Gastroesophageal sphincter (tissue), 3 donors: Measurements from ENCODE around the gene SLC9A1.

Source experiments
- CTCF ChIP-seq, 4 experiments: fragments of 200-600 bp in 2 of 4; fragments of 450-650 bp in 2 of 4; sonication (generic) in 1 of 4; IDR thresholded peaks; one replicate each; pipeline ENCODE4 v1.5.1; 2017 to 2019; ENCODE audit warnings: antibody characterized with exemption in 4 of 4, mild to moderate bottlenecking in 2 of 4, moderate library complexity in 2 of 4
- EP300 ChIP-seq: sonication (generic); formaldehyde crosslinking; IDR thresholded peaks from one replicate; pipeline ENCODE4 v1.6.1; 2017; ENCODE audit warnings: antibody characterized with exemption, mild to moderate bottlenecking
- POLR2A ChIP-seq, 2 donors: fragments of 450-650 bp; IDR thresholded peaks; one replicate each; pipeline ENCODE4 v1.6.1; 2017; ENCODE audit warnings: antibody characterized with exemption in 2 of 2, mild to moderate bottlenecking in 2 of 2, moderate library complexity in 1 of 2
- POLR2AphosphoS5 ChIP-seq: sonication (generic); formaldehyde crosslinking; IDR thresholded peaks from one replicate; pipeline ENCODE4 v1.6.1; 2017; ENCODE audit warnings: antibody characterized with exemption

- TF ChIP-seq CTCF (IDR thresholded peaks at IDR 0.05) (no peak), POLR2A (IDR thresholded peaks at IDR 0.05) (no peak), POLR2AphosphoS5 (no peak), EP300 (no peak)
These were observed 17.3 kb downstream of the SLC9A1 start for GRCh38 chr1:27137544-27138075.
